Progenitor cell of endocrine pancreas (in vitro differentiated cells): ENCODE results near the gene WNT3A. TPM values are rescaled to one million over a fixed set of nuclear protein-coding genes. Genes with fewer than 3 reads are reported as not detected.

Experiments
- DNase-seq: peaks from one replicate; pipeline ENCODE4 v3.0.0; 2021; ENCODE audit warnings: low spot score; ENCODE audit not compliant: unreplicated experiment
- H3K27ac Mint-ChIP-seq: 2 replicates; pipeline ENCODE4 v1.8.0; 2021; ENCODE audit warnings: mild to moderate bottlenecking, moderate library complexity, mixed read lengths
- H3K27me3 Mint-ChIP-seq: 2 replicates; pipeline ENCODE4 v1.8.0; 2021; ENCODE audit warnings: mixed read lengths
- H3K36me3 Mint-ChIP-seq: 2 replicates; pipeline ENCODE4 v1.8.0; 2022; ENCODE audit warnings: mixed read lengths; ENCODE audit not compliant: insufficient read depth
- H3K4me1 Mint-ChIP-seq: 2 replicates; pipeline ENCODE4 v1.8.0; 2021; ENCODE audit warnings: low read depth, mixed read lengths
- H3K4me3 Mint-ChIP-seq: 2 replicates; pipeline ENCODE4 v1.8.0; 2021; ENCODE audit warnings: low read depth, mild to moderate bottlenecking, moderate library complexity, mixed read lengths
- H3K9me3 Mint-ChIP-seq: 2 replicates; pipeline ENCODE4 v1.8.0; 2021; ENCODE audit warnings: low read depth, mixed read lengths
- CTCF ChIP-seq: fragments of 200-600 bp; sonication (generic); IDR thresholded peaks from one replicate; pipeline ENCODE4 v1.5.0; 2021; ENCODE audit warnings: antibody characterized with exemption, mild to moderate bottlenecking; ENCODE audit not compliant: unreplicated experiment
- total RNA-seq: library from RNA; stranded (reverse); gene quantifications from 2 replicates; pipeline ENCODE4 v1.2.1, GENCODE V29; 2021

Gene WNT3A
- total RNA-seq, 1 donor from 2014 or later: not detected

- no peak for TF ChIP-seq CTCF
- peak overlapping the region; percentile 100 for H3K4me3 Mint-ChIP-seq
- peak overlapping the region; percentile 100 for H3K27ac Mint-ChIP-seq
- peaks cover 4% of the 10 kb centered on the region for H3K36me3 Mint-ChIP-seq
- H3K9me3 Mint-ChIP-seq: no peaks in the 10 kb centered on the region
- H3K27me3 Mint-ChIP-seq: no peaks in the 10 kb centered on the region
- peak; percentile 56 for DNase-seq
- H3K4me1 Mint-ChIP-seq: peaks cover 42% of the 10 kb centered on the region
These were observed 76.4 kb downstream of the WNT3A start for GRCh38 chr1:228082918-228083870.

- Mint-ChIP-seq H3K4me1 (peaks cover 47% of the 10 kb centered on the region), H3K9me3 (no peaks in the 10 kb centered on the region), H3K27me3 (no peaks in the 10 kb centered on the region), H3K36me3 (peaks cover 7% of the 10 kb centered on the region), H3K27ac (peak overlapping the region; percentile 100), H3K4me3 (peak overlapping the region; percentile 100)
- no peak for TF ChIP-seq CTCF
- no peak for DNase-seq
These were observed 77.1 kb downstream of the WNT3A start for GRCh38 chr1:228083871-228084278.

GRCh38 chr1:228084325-228084724 is 77.5 kb downstream of the WNT3A start:
- no peaks in the 10 kb centered on the region for H3K27me3 Mint-ChIP-seq
- TF ChIP-seq CTCF: no peak
- no peaks in the 10 kb centered on the region for H3K9me3 Mint-ChIP-seq
- H3K36me3 Mint-ChIP-seq: peaks cover 7% of the 10 kb centered on the region
- peak overlapping the region; percentile 100 for H3K4me3 Mint-ChIP-seq
- peak overlapping the region; percentile 100 for H3K27ac Mint-ChIP-seq
- DNase-seq: no peak
- peaks cover 50% of the 10 kb centered on the region for H3K4me1 Mint-ChIP-seq

- H3K4me1 Mint-ChIP-seq: peaks cover 51% of the 10 kb centered on the region
- peaks cover 7% of the 10 kb centered on the region for H3K36me3 Mint-ChIP-seq
- DNase-seq: no peak
- peak overlapping the region; percentile 100 for H3K27ac Mint-ChIP-seq
- H3K4me3 Mint-ChIP-seq: peak overlapping the region; percentile 100
- H3K9me3 Mint-ChIP-seq: no peaks in the 10 kb centered on the region
- H3K27me3 Mint-ChIP-seq: no peaks in the 10 kb centered on the region
- TF ChIP-seq CTCF: no peak
These were observed 78.0 kb downstream of the WNT3A start for GRCh38 chr1:228084797-228085196.

GRCh38 chr1:228085287-228085951 is 78.6 kb downstream of the WNT3A start:
- H3K27ac Mint-ChIP-seq: peak overlapping the region; percentile 100
- peaks cover 54% of the 10 kb centered on the region for H3K4me1 Mint-ChIP-seq
- no peaks in the 10 kb centered on the region for H3K9me3 Mint-ChIP-seq
- no peak for DNase-seq
- no peak for TF ChIP-seq CTCF
- peaks cover 7% of the 10 kb centered on the region for H3K36me3 Mint-ChIP-seq
- no peaks in the 10 kb centered on the region for H3K27me3 Mint-ChIP-seq
- peak overlapping the region; percentile 100 for H3K4me3 Mint-ChIP-seq
